BLaER1 (cell line): ENCODE data around the gene AANAT.

Source experiments
- H3K27ac ChIP-seq: shearing (Covaris generic); formaldehyde crosslinking; 2 replicates; pipeline ENCODE4 v1.8.1; 2022
- H3K27me3 ChIP-seq: shearing (Covaris generic); formaldehyde crosslinking; 2 replicates; pipeline ENCODE4 v1.8.1; 2022
- H3K36me3 ChIP-seq: shearing (Covaris generic); formaldehyde crosslinking; 2 replicates; pipeline ENCODE4 v1.8.1; 2022
- H3K4me1 ChIP-seq: shearing (Covaris generic); formaldehyde crosslinking; 2 replicates; pipeline ENCODE4 v1.8.1; 2022
- H3K4me2 ChIP-seq: shearing (Covaris generic); formaldehyde crosslinking; 2 replicates; pipeline ENCODE4 v1.8.1; 2022
- H3K4me3 ChIP-seq: shearing (Covaris generic); formaldehyde crosslinking; 2 replicates; pipeline ENCODE4 v1.8.1; 2022
- H3K9ac ChIP-seq: shearing (Covaris generic); formaldehyde crosslinking; 2 replicates; pipeline ENCODE4 v1.8.1; 2022
- H3K9me3 ChIP-seq: shearing (Covaris generic); formaldehyde crosslinking; 2 replicates; pipeline ENCODE4 v1.8.1; 2022
- H4K20me1 ChIP-seq: shearing (Covaris generic); formaldehyde crosslinking; 2 replicates; pipeline ENCODE4 v1.8.1; 2022
- Cebpa-rat ChIP-seq: shearing (Covaris generic); IDR thresholded peaks from 2 replicates; pipeline ENCODE4 v1.8.1; 2022

Gene AANAT

DNA sequence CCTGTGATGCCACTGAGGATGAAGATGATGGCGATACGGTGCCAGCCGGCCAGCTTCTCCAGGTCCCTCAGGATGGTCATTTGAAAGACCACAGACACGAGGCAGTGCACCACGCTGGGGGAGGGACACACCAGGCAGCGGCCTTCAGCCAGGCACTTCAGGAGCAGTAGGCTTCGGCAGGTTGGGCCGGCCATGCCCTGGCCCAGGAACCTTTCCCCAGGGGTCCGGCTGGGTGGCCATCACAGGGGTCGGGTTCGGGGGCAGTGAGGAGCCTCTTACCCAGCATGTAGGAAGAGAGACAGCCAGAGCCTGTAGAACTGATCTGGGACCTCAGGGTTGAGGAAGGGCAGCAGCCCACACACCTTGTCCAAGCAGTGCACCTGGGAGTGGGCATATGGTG, 5.3 kb downstream of the AANAT start:
- Histone ChIP-seq H3K4me2 (no peak overlapping the region), H3K36me3 (peaks cover 78% of the 10 kb centered on the region), H3K4me1 (peaks cover 40% of the 10 kb centered on the region), H3K9me3 (no peaks in the 10 kb centered on the region), H3K27ac (no peak overlapping the region), H4K20me1 (no peaks in the 10 kb centered on the region), H3K27me3 (no peaks in the 10 kb centered on the region), H3K9ac (no peak overlapping the region), H3K4me3 (no peak overlapping the region)
- no peak for TF ChIP-seq Cebpa-rat

DNA sequence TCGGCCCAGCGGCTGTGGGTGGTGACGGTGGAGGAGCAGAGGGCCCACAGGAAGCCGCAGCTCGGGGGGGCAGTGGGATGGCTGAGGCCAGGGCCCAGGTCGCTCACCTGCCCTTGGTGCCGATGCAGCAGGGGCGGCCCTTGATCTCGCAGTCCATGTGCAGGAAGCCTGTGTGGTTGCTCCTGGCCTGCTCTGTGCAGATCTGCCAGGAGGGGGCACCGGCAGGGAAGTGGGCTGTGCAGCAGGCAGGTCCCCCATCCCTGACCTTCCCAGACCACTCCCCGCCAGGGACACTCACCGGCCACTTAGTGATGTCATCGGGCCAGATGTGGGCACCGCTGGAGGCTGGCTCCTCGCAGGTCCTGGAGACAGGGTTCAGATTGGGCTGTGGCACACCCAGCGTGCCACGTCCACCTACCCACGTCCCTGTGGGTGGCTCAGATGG, 6.2 kb downstream of the AANAT start:
- Histone ChIP-seq H3K4me2 (no peak overlapping the region), H3K36me3 (peaks cover 85% of the 10 kb centered on the region), H3K9ac (no peak overlapping the region), H3K4me3 (no peak overlapping the region), H3K4me1 (peaks cover 40% of the 10 kb centered on the region), H3K27ac (no peak overlapping the region), H3K9me3 (no peaks in the 10 kb centered on the region), H4K20me1 (no peaks in the 10 kb centered on the region), H3K27me3 (no peaks in the 10 kb centered on the region)
- no peak for TF ChIP-seq Cebpa-rat

GRCh38 chr17:76474238-76474637, 6.8 kb downstream of the AANAT start:
- no peak for TF ChIP-seq Cebpa-rat
- peaks cover 43% of the 10 kb centered on the region for H3K4me1 ChIP-seq
- no peaks in the 10 kb centered on the region for H3K9me3 ChIP-seq
- H3K36me3 ChIP-seq: peaks cover 92% of the 10 kb centered on the region
- no peaks in the 10 kb centered on the region for H3K27me3 ChIP-seq
- no peak overlapping the region for H3K4me2 ChIP-seq
- no peak overlapping the region for H3K9ac ChIP-seq
- no peaks in the 10 kb centered on the region for H4K20me1 ChIP-seq
- H3K4me3 ChIP-seq: no peak overlapping the region
- no peak overlapping the region for H3K27ac ChIP-seq

GRCh38 chr17:76474894-76475293, 7.5 kb downstream of the AANAT start:
- H3K9me3 ChIP-seq: no peaks in the 10 kb centered on the region
- peaks cover 86% of the 10 kb centered on the region for H3K36me3 ChIP-seq
- H3K27ac ChIP-seq: no peak overlapping the region
- no peak overlapping the region for H3K4me2 ChIP-seq
- H3K9ac ChIP-seq: no peak overlapping the region
- H3K27me3 ChIP-seq: no peaks in the 10 kb centered on the region
- no peak for TF ChIP-seq Cebpa-rat
- no peak overlapping the region for H3K4me3 ChIP-seq
- peaks cover 44% of the 10 kb centered on the region for H3K4me1 ChIP-seq
- no peaks in the 10 kb centered on the region for H4K20me1 ChIP-seq

DNA sequence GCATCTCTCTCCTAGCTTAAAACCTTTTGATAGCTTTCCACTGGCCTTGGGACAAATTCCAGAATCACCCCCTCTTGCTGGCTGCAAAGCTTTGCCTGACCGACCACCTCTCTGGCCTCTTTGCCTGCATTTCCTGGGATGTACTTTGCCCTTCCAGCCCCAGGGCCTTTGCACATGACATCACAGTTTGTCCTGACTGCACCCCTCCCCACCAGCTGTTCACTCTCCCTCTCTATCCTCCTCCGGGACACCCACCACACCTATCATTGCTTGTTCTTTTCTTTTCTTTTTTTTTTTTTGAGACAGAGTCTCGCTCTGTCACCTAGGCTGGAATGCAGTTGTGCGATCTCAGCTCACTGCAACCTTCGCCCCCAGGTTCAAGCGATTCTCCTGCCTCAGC, 7.9 kb downstream of the AANAT start:
- no peak overlapping the region for H3K27ac ChIP-seq
- no peak overlapping the region for H3K9ac ChIP-seq
- no peaks in the 10 kb centered on the region for H4K20me1 ChIP-seq
- no peaks in the 10 kb centered on the region for H3K9me3 ChIP-seq
- H3K4me1 ChIP-seq: peaks cover 48% of the 10 kb centered on the region
- H3K4me3 ChIP-seq: no peak overlapping the region
- no peaks in the 10 kb centered on the region for H3K27me3 ChIP-seq
- peaks cover 84% of the 10 kb centered on the region for H3K36me3 ChIP-seq
- H3K4me2 ChIP-seq: no peak overlapping the region
- TF ChIP-seq Cebpa-rat: no peak

DNA sequence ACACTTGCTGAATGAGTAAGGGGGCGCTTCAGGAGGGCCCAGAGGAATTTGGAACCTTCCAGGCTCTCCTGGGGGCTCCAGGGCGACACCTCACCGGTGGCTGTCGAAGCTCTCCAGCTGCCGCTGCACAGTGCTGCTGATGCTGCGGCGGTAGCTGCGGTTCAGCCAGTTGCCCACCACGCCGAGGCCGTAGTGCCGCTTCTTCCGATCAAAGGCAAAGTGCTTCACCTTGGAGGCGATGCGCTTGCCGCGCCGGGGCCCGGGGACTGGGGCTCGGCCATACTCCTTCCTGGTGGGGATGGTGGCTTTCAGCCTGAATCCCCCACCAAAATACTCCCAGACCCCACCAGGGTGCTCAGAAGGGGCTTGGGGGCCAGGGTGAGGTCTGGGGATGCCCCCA, 9.3 kb downstream of the AANAT start:
- Histone ChIP-seq H3K9ac (0 out of 2 replicates have a peak overlapping the region, but pooled peaks have one; percentile 15), H4K20me1 (no peaks in the 10 kb centered on the region), H3K4me3 (no peak overlapping the region), H3K9me3 (no peaks in the 10 kb centered on the region), H3K27ac (peak overlapping the region; percentile 70), H3K4me2 (no peak overlapping the region), H3K4me1 (peaks cover 62% of the 10 kb centered on the region), H3K27me3 (no peaks in the 10 kb centered on the region), H3K36me3 (peaks cover 70% of the 10 kb centered on the region)
- TF ChIP-seq Cebpa-rat: no peak

DNA sequence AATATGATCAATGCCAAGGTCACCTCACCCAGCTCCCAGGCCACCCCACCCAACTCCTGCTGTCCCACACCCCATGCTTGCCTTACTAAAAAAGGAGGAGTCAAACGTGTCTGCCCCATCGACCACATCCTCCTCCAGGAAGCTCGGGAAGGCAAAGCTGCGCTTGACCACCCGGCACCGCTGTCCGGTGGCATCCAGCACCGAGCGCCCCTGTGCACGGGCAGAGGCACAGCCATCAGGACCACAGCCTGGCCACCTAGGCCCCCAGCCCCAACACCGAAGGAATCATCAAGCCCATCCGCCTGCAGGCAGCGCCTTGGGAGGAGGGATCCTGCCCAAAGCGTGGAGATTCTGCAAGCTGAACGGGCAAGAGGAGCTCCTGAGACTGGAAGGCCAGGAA, 10.2 kb downstream of the AANAT start:
- H3K4me1 ChIP-seq: peaks cover 71% of the 10 kb centered on the region
- H3K36me3 ChIP-seq: peaks cover 61% of the 10 kb centered on the region
- H3K27me3 ChIP-seq: no peaks in the 10 kb centered on the region
- H3K4me2 ChIP-seq: peak overlapping the region; percentile 95
- TF ChIP-seq Cebpa-rat: no peak
- no peak overlapping the region for H3K4me3 ChIP-seq
- H3K9ac ChIP-seq: peak overlapping the region; percentile 45; the same call in 1 of the 2 replicates
- H4K20me1 ChIP-seq: no peaks in the 10 kb centered on the region
- H3K9me3 ChIP-seq: no peaks in the 10 kb centered on the region
- peak overlapping the region; percentile 70 for H3K27ac ChIP-seq

GRCh38 chr17:76478097-76478496, 10.7 kb downstream of the AANAT start:
- no peak for TF ChIP-seq Cebpa-rat
- no peaks in the 10 kb centered on the region for H4K20me1 ChIP-seq
- peak overlapping the region; percentile 70 for H3K27ac ChIP-seq
- no peaks in the 10 kb centered on the region for H3K9me3 ChIP-seq
- H3K4me2 ChIP-seq: peak overlapping the region; percentile 95
- no peaks in the 10 kb centered on the region for H3K27me3 ChIP-seq
- H3K4me3 ChIP-seq: no peak overlapping the region
- no peak overlapping the region for H3K9ac ChIP-seq
- peaks cover 56% of the 10 kb centered on the region for H3K36me3 ChIP-seq
- peaks cover 76% of the 10 kb centered on the region for H3K4me1 ChIP-seq

DNA sequence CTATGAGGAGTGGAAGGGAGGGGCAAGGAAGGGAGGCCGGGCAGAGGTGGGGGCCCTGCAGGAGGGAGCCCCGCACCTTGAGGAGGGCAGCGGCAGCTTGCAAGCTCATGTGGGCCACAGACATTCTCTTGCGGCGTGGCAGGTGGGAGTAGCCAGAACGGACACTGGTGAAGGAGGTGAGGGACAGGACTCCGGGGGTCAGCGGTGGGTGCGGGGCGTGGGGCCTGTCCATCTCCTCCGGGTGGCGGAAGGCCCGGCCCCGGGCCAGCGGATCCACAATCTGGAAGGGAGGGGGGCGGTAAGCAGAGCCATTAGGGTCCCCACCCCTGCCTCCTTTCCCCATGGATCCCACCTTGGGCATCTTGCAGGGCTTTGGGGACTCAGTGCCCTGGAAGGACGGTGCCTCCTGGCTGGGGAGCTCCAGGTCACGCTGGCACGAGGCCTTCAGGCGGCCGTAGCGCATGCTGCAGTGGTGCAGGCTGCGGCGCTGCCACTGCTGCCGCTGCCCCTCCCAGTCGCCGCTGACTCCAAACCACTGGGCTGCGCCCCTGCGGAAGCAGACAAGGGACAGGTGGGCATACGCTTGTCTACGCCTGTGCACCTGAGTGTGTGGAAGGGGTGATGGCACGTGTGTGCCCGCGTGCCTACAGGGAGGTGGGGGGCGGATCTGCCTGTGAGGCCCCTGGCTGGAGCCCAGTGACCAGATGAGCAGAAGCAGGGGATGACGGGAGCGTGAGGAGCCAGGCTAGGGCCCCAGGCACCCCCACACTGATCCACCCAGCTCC, 11.5 kb downstream of the AANAT start:
- Histone ChIP-seq H3K4me1 (peaks cover 78% of the 10 kb centered on the region), H3K4me3 (0 out of 2 replicates have a peak overlapping the region, but pooled peaks have one; percentile 25), H3K27ac (peak overlapping the region; percentile 79), H3K27me3 (no peaks in the 10 kb centered on the region), H3K9ac (peak overlapping the region; percentile 57; the same call in 1 of the 2 replicates), H3K9me3 (no peaks in the 10 kb centered on the region), H4K20me1 (no peaks in the 10 kb centered on the region), H3K4me2 (peak overlapping the region; percentile 95), H3K36me3 (peaks cover 48% of the 10 kb centered on the region)
- no peak for TF ChIP-seq Cebpa-rat

GRCh38 chr17:76479515-76480060, 12.2 kb downstream of the AANAT start:
- Histone ChIP-seq H3K4me1 (peaks cover 84% of the 10 kb centered on the region), H3K27ac (peak overlapping the region; percentile 79), H3K27me3 (no peaks in the 10 kb centered on the region), H3K4me2 (peak overlapping the region; percentile 95), H3K9me3 (no peaks in the 10 kb centered on the region), H3K36me3 (peaks cover 41% of the 10 kb centered on the region), H3K4me3 (0 out of 2 replicates have a peak overlapping the region, but pooled peaks have one; percentile 25), H4K20me1 (no peaks in the 10 kb centered on the region), H3K9ac (peak overlapping the region; percentile 57; the same call in 1 of the 2 replicates)
- no peak for TF ChIP-seq Cebpa-rat
